ENCODE data around the gene CR1.

- TF ChIP-seq POLR2A (IDR thresholded peaks at IDR 0.05; ENCODE audit: low read depth, low read length) (no peak), CTCF (IDR thresholded peaks at IDR 0.05; ENCODE audit: extremely low read depth in 1 of 2, insufficient read depth in 1 of 2, low read depth in 1 of 2, low read length in 2 of 2) (no peak), EZH2 (IDR thresholded peaks at IDR 0.05; ENCODE audit: borderline replicate concordance, low read depth, low read length, severe bottlenecking) (no peak), MAX (IDR thresholded peaks at IDR 0.05; ENCODE audit: insufficient read depth, insufficient read length) (no peak), MYC (IDR thresholded peaks at IDR 0.05; ENCODE audit: low read depth, low read length) (no peak), POLR2AphosphoS5 (IDR thresholded peaks at IDR 0.05; ENCODE audit: insufficient read depth, low read depth, low read length) (no peak), JUN (IDR thresholded peaks at IDR 0.05; ENCODE audit: borderline replicate concordance, insufficient read depth, insufficient read length, low read depth) (no peak), GATA2 (IDR thresholded peaks at IDR 0.05; ENCODE audit: insufficient read depth, insufficient read length, low read depth, low read length) (no peak)
Observed at GRCh38 chr1:207612762-207613161, 116.8 kb downstream of the CR1 start.
